Stomach (tissue), 9 donors: Measurements from ENCODE around the gene SUDS3. TPM values are rescaled to one million over a fixed set of nuclear protein-coding genes. Genes with fewer than 3 reads are reported as not detected.

Experiments
- DNase-seq, 2 donors: peaks; one replicate each; pipeline versions ENCODE4 v3.0.0 to v3.0.0-alpha.2; 2013 to 2019
- H3K27ac ChIP-seq, 5 donors: fragments of 200-600 bp in 4 of 5; sonication (generic) in 4 of 5; one replicate each; pipeline ENCODE4 v1.5.1; 2013 to 2019; ENCODE audit warnings: mild to moderate bottlenecking in 1 of 5, moderate library complexity in 1 of 5
- H3K27me3 ChIP-seq, 3 donors: fragments of 200-600 bp; sonication (generic); one replicate each; pipeline ENCODE4 v1.5.1; 2017 to 2019; ENCODE audit warnings: mixed run types in 1 of 3
- H3K36me3 ChIP-seq, 4 donors: fragments of 200-600 bp; sonication (generic); 1 replicate in 3 of 4; 2 replicates in 1 of 4; pipeline ENCODE4 v1.5.1; 2016 to 2019
- H3K4me1 ChIP-seq, 4 donors: fragments of 200-600 bp; sonication (generic); one replicate each; pipeline ENCODE4 v1.5.1; 2016 to 2019
- H3K4me3 ChIP-seq, 4 donors: fragments of 200-600 bp; sonication (generic) in 3 of 4; one replicate each; pipeline ENCODE4 v1.5.1; 2016 to 2019; ENCODE audit warnings: mild to moderate bottlenecking in 1 of 4
- H3K9me3 ChIP-seq, 4 donors: fragments of 200-600 bp; sonication (generic); one replicate each; pipeline ENCODE4 v1.5.1; 2016 to 2019
- EP300 ChIP-seq: sonication (generic); formaldehyde crosslinking; IDR thresholded peaks from one replicate; pipeline ENCODE4 v1.6.1; 2017; ENCODE audit warnings: antibody characterized with exemption
- POLR2A ChIP-seq, 4 donors: fragments of 450-650 bp; IDR thresholded peaks; one replicate each; pipeline ENCODE4 v1.6.1; 2016; ENCODE audit warnings: antibody characterized with exemption in 4 of 4, control low read depth in 2 of 4, mild to moderate bottlenecking in 1 of 4, moderate library complexity in 1 of 4
- POLR2AphosphoS5 ChIP-seq, 3 donors: sonication (generic); formaldehyde crosslinking; IDR thresholded peaks; one replicate each; pipeline ENCODE4 v1.6.1; 2016; ENCODE audit warnings: antibody characterized with exemption in 3 of 3
- WGBS, 5 donors: extraction: QIAGEN DNeasy Blood & Tissue Kit in 3 of 5; methylation state at CpG; one replicate each; pipeline versions ENCODE4 v1.1.5 to v1.1.7; 2013 to 2018; 5-methylcytosine and 5-hydroxymethylcytosine counted together
- intact Hi-C: fragments of 100-400 bp; cut with DNase I; formaldehyde crosslinking; loops from one replicate; pipeline ENCODE4 v1.15.1; 2023; ENCODE audit warnings: low total_unique reads
- polyA plus RNA-seq, 3 donors: library from polyadenylated mRNA; stranded (reverse); fragments of 200-250 nt; gene quantifications; one replicate each; pipeline ENCODE4 v1.2.3, GENCODE V29; 2013
- total RNA-seq, 5 donors: library from RNA; depleted of rRNA; stranded (reverse); fragments of >200 nt; gene quantifications; one replicate each; pipeline versions ENCODE4 v1.1.0 to v1.2.3, GENCODE V29; 2014 to 2016
- TF ChIP-seq, protein P1 (sequence below), 7 experiments: fragments of 450-650 bp in 4 of 7; fragments of 200-600 bp in 3 of 7; sonication (generic) in 3 of 7; IDR thresholded peaks; one replicate each; pipeline ENCODE4 v1.5.1; 2016 to 2019; ENCODE audit warnings: antibody characterized with exemption in 7 of 7, control low read depth in 2 of 7, mild to moderate bottlenecking in 1 of 7
- donor health status: healthy with polysubstance abuse.
- donor health status: Bipolar disorder and iron deficiency.
- donor health status: healthy.

Gene SUDS3
- total and polyA plus RNA-seq, 8 donors = 10.8 to 122 (median 44.4) TPM

DNA sequence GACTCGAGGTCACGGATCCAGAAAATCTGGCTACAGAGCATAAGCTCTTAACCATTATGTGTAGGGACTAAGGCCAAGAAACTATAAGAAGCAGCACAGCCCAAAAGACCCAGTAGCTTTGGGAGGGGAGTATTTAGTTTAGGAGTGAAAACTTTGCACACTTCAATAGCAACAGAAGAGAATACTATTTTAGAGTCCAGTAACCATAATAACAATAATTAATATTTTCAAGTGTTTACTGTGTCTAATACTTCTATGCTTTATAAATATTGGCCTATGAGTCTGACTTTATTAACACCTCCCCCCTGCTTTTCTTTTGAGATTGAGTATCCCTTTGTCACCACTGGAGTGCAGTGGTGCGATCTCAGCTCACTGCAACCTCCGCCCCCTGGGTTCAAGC, 82.8 kb downstream of the SUDS3 start:
- Histone ChIP-seq H3K27ac (no peak overlapping the region), H3K4me3 (no peak overlapping the region), H3K36me3 (no peaks in the 10 kb centered on the region), H3K4me1 (no peaks in the 10 kb centered on the region), H3K9me3 (peaks cover 0 to 20% (median 6%) of the 10 kb centered on the region in 4 donors), H3K27me3 (no peaks in the 10 kb centered on the region)
- no peak for TF ChIP-seq POLR2A (IDR thresholded peaks at IDR 0.05)
- TF ChIP-seq EP300 = no peak
- TF ChIP-seq, protein P1, sequence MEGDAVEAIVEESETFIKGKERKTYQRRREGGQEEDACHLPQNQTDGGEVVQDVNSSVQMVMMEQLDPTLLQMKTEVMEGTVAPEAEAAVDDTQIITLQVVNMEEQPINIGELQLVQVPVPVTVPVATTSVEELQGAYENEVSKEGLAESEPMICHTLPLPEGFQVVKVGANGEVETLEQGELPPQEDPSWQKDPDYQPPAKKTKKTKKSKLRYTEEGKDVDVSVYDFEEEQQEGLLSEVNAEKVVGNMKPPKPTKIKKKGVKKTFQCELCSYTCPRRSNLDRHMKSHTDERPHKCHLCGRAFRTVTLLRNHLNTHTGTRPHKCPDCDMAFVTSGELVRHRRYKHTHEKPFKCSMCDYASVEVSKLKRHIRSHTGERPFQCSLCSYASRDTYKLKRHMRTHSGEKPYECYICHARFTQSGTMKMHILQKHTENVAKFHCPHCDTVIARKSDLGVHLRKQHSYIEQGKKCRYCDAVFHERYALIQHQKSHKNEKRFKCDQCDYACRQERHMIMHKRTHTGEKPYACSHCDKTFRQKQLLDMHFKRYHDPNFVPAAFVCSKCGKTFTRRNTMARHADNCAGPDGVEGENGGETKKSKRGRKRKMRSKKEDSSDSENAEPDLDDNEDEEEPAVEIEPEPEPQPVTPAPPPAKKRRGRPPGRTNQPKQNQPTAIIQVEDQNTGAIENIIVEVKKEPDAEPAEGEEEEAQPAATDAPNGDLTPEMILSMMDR (IDR thresholded peaks at IDR 0.05) = no peak
- no peak for TF ChIP-seq POLR2AphosphoS5 (IDR thresholded peaks at IDR 0.05)
- WGBS, 5 donors = 85 to 96% (median 94%) methylated on average over 4 of the region's 4 CpGs
- DNase-seq = no peak
- intact Hi-C loops = no loop called here

DNA sequence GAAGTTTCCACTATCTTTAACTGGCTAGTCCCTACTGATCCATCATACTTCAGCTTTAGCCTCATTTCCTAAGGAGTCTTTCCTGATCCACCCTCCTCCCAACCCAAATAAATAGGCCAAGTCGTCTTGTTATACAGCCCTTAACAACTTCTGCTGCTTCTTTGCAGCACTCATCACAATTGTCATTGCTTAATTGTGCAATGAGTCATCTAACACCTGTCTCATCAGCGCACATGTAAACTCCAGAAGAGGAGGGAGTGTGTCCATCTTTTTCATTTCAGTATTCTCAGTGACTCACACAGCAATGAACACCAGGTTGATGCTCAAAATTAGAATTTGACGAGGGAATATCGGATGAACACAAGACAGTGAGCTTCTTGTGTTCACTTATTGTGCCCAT, 87.3 kb downstream of the SUDS3 start:
- 81 to 91% (median 86%) methylated on average over 4 of the region's 4 CpGs for WGBS, 5 donors
- DNase-seq = no peak
- Histone ChIP-seq H3K36me3 (no peaks in the 10 kb centered on the region), H3K4me3 (no peak overlapping the region), H3K27me3 (no peaks in the 10 kb centered on the region), H3K4me1 (no peaks in the 10 kb centered on the region), H3K27ac (no peak overlapping the region), H3K9me3 (peaks cover 0 to 11% (median 0%) of the 10 kb centered on the region in 4 donors)
- TF ChIP-seq EP300 (no peak), POLR2A (IDR thresholded peaks at IDR 0.05) (no peak), POLR2AphosphoS5 (IDR thresholded peaks at IDR 0.05) (no peak)
- TF ChIP-seq, protein P1 (IDR thresholded peaks at IDR 0.05) = no peak
- intact Hi-C loops = no loop called here

DNA sequence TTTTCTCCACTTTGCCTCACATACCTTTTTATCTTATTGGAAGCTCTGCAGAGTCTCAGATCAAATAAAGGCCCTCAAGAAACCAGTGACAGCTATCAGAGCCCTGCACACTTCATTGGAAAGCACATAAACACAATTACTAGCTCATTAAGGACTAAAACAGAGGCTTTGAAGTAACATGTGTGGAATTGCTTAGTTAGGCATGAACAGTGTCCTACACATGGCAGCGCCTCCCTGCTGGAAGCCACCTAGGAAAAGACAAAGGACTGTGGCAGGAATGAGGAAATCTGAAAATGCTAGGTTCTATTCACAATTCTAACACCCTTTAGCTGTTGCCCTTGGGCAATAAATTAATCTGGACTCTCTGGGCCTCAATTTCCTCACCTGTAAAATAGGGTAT, 89.4 kb downstream of the SUDS3 start:
- no peak for TF ChIP-seq EP300
- TF ChIP-seq, protein P1 (IDR thresholded peaks at IDR 0.05) = no peak
- TF ChIP-seq POLR2AphosphoS5 (IDR thresholded peaks at IDR 0.05) = no peak
- TF ChIP-seq POLR2A (IDR thresholded peaks at IDR 0.05) = no peak
- H3K36me3 ChIP-seq = no peaks in the 10 kb centered on the region
- no peak overlapping the region for H3K4me3 ChIP-seq
- H3K4me1 ChIP-seq = no peaks in the 10 kb centered on the region
- peaks cover 0 to 4% (median under 1%) of the 10 kb centered on the region in 4 donors for H3K9me3 ChIP-seq
- H3K27me3 ChIP-seq = no peaks in the 10 kb centered on the region
- 76 to 96% (median 93%) methylated on average over 1 of the region's 1 CpG for WGBS, 5 donors
- intact Hi-C loops = no loop called here
- H3K27ac ChIP-seq = no peak overlapping the region
- no peak for DNase-seq

Other genes with a start within 250 kb of the SUDS3 start
- 100 to 1,000 TPM; 105 to 274 (median 165) TPM for gene PEBP1, start 240.4 kb upstream of the SUDS3 start, total RNA-seq
- 100 to 1,000 TPM; 221 to 303 (median 223) TPM for gene PEBP1, start 240.4 kb upstream of the SUDS3 start, polyA plus RNA-seq
- 100 to 1,000 TPM in 1 of 5 donors, 10 to 100 TPM in 4; 14.2 to 131 (median 49.4) TPM for gene TAOK3, start 3.6 kb upstream of the SUDS3 start, total RNA-seq
- 10 to 100 TPM in 2 of 3 donors, 1 to 10 TPM in 1; 7.5 to 12.3 (median 11.6) TPM for gene TAOK3, start 3.6 kb upstream of the SUDS3 start, polyA plus RNA-seq